Posterior cingulate gyrus (tissue), 11 donors: Measurements from ENCODE around the gene NFE2L1.
"Not testable (repeated sequence)": the region's sequence is repeated elsewhere in the genome, so short reads cannot be mapped to it uniquely, and the experiment has no call there.

Experiments used
- DNase-seq, 10 donors: peaks; one replicate each; pipeline versions ENCODE4 v3.0.0 to v3.0.0-alpha.2; 2020 to 2021; ENCODE audit warnings: mixed read lengths in 3 of 10
- intact Hi-C: fragments of 100-400 bp; cut with DNase I; formaldehyde crosslinking; loops from one replicate; pipeline ENCODE4 v1.15.1; 2023

NFE2L1 gene

GRCh38 chr17:48047741-48048383 is at the start of gene NFE2L1:
TSS of gene NFE2L1 (plus strand) at chr17:48048359. CDS start at chr17:48051119, 2,760 bp downstream.
- peak; percentile 100 for DNase-seq
- intact Hi-C loops = no loop called here

- no peak for DNase-seq
- intact Hi-C loops = loop anchor here (2.0 kb wide), 1 partner anchor 55 kb away; no protein-coding TSS in a partner anchor
Observed at GRCh38 chr17:47999582-47999981, 48.6 kb upstream of the NFE2L1 start.

- intact Hi-C loops = no loop called here
- DNase-seq = no peak
Observed at GRCh38 chr17:48001197-48001596, 47.0 kb upstream of the NFE2L1 start.

- intact Hi-C loops, DNase-seq: not testable (repeated sequence)
Observed at GRCh38 chr17:48001657-48002056, 46.5 kb upstream of the NFE2L1 start.

- intact Hi-C loops = no loop called here
- DNase-seq = no peak
Observed at GRCh38 chr17:48002266-48002915, 45.8 kb upstream of the NFE2L1 start.

GRCh38 chr17:48002916-48003416 is 45.2 kb upstream of the NFE2L1 start:
- DNase-seq = no peak
- intact Hi-C loops = no loop called here

- intact Hi-C loops = no loop called here
- no peak for DNase-seq
Observed at GRCh38 chr17:48003417-48004151, 44.6 kb upstream of the NFE2L1 start.

- DNase-seq = no peak
- intact Hi-C loops = no loop called here
Observed at GRCh38 chr17:48004983-48005382, 43.2 kb upstream of the NFE2L1 start.

- intact Hi-C loops = no loop called here
- DNase-seq = no peak
Observed at GRCh38 chr17:48006936-48007709, 41.0 kb upstream of the NFE2L1 start.

- no peak for DNase-seq
- intact Hi-C loops = no loop called here
Observed at GRCh38 chr17:48010193-48010592, 38.0 kb upstream of the NFE2L1 start.

- intact Hi-C loops = no loop called here
Observed at GRCh38 chr17:48011405-48012150, 36.6 kb upstream of the NFE2L1 start.

GRCh38 chr17:48012151-48012520 is 36.0 kb upstream of the NFE2L1 start:
- intact Hi-C loops = no loop called here
- peak in 9 of 10 donors; percentile 49 to 96 (median 71) for DNase-seq

More at GRCh38 chr17:48011405-48012150, 36.6 kb upstream of the NFE2L1 start:
- peak in 1 of 10 donors; percentile 59 for DNase-seq

- DNase-seq = peak in 1 of 10 donors; percentile 24
- intact Hi-C loops = no loop called here
Observed at GRCh38 chr17:48012654-48013053, 35.5 kb upstream of the NFE2L1 start.

GRCh38 chr17:48013876-48014594 is 34.1 kb upstream of the NFE2L1 start:
- intact Hi-C loops = no loop called here

GRCh38 chr17:48014595-48015111 is 33.5 kb upstream of the NFE2L1 start:
- intact Hi-C loops = no loop called here
- DNase-seq = peak in 1 of 10 donors; percentile 27

More at GRCh38 chr17:48013876-48014594, 34.1 kb upstream of the NFE2L1 start:
- no peak for DNase-seq

- intact Hi-C loops = no loop called here
- DNase-seq = no peak
Observed at GRCh38 chr17:48016112-48016511, 32.0 kb upstream of the NFE2L1 start.

GRCh38 chr17:48017817-48018158 is 30.4 kb upstream of the NFE2L1 start:
- intact Hi-C loops = loop anchor here (1.0 kb wide), 2 partner anchors 39 to 68 kb away; no protein-coding TSS in a partner anchor
- DNase-seq = peak in 1 of 10 donors; percentile 14

- no peak for DNase-seq
- intact Hi-C loops = loop anchor here (5.0 kb wide), 1 partner anchor 180 kb away; the partner anchor contains the start of gene SCRN2
Observed at GRCh38 chr17:48021934-48022333, 26.2 kb upstream of the NFE2L1 start.

- intact Hi-C loops = loop anchor here (5.0 kb wide), 1 partner anchor 181 kb away; the partner anchor contains the start of gene SCRN2
- DNase-seq = no peak
Observed at GRCh38 chr17:48022901-48023300, 25.3 kb upstream of the NFE2L1 start.
